HG02981 (cell line): ENCODE results near the gene IQSEC3.
"Not testable (repeated sequence)": the region's sequence is repeated elsewhere in the genome, so short reads cannot be mapped to it uniquely, and the experiment has no call there.

Experiments used
- ATAC-seq: cut with Tn5 transposase; IDR thresholded peaks from one replicate; pipeline ENCODE4 v1.9.1; 2021; ENCODE audit warnings: mild to moderate bottlenecking, moderate library complexity; ENCODE audit not compliant: unreplicated experiment

IQSEC3 gene

GRCh38 chr12:52902-53734 is 13.4 kb upstream of the IQSEC3 start:
- not testable (repeated sequence) for ATAC-seq

DNA sequence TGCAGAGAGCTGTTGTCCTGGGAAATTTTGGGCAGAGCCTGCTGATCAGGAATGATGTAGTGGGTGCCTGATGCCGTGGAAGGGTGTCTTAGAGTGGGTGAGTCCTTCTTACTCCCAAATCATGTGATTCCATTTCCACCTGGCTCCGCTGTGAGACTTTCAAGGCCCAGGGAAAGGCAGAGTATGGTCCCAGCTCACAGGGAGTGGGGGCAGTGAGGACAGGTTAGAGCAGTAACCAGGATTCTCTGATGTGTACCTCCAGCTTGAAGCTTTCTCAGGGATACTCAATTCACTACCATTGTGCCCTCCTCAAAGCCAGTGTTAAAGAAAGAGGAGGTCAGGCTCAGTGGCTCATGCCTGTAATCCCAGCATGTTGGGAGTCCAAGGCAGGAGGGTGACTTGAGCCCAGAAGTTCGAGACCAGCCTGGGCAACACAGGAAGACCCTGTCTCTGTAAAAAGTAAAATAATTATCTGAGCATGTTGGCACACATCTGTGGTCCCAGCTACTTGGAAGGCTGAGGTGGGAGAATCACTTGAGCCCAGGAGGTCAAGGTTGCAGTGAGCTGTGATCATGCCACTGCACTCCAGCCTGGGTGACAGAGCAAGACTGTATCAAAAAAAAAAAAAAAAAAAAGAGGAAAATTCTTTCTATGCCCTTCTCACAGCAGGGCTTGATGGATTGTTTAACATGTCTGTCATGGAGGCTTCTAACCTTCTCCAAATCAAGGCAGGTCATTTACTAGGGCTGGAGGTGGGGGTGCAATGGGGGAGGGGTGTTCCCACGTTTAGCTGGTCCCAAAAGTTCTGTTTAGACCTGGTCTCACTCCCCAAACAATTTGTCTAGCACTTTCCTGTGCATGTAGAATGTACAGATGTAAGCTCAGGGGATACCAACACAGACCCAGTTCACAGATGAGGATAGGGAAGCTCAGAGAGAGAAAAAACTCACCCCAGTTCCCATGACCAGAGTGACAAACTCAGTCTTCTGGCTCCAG is 12.5 kb upstream of the IQSEC3 start:
- ATAC-seq: no peak

- ATAC-seq: no peak
Measured at GRCh38 chr12:54750-55535, 11.6 kb upstream of the IQSEC3 start.

- no peak for ATAC-seq
Measured at GRCh38 chr12:56683-57346, 9.8 kb upstream of the IQSEC3 start.

GRCh38 chr12:57539-57938 is 9.0 kb upstream of the IQSEC3 start:
- no peak for ATAC-seq

DNA sequence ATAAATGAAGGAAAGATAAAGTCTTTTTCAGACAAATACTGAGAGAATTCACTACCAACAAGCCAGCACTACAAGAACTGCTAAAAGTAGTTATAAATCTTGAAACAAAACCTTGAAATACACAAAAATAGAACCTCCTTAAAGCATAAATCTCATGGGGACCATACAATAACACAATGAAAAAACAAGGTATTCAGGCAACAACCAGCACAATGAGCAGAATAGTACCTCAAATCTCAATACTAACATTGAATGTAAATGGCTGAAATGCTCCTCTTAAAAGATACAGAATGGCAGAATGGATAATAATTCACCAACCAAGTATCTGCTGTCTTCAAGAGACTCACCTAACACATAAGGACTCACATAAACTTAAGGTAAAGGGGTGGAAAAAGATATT is 7.7 kb upstream of the IQSEC3 start:
- ATAC-seq: no peak

- not testable (repeated sequence) for ATAC-seq
Measured at GRCh38 chr12:61845-62244, 4.7 kb upstream of the IQSEC3 start.

DNA sequence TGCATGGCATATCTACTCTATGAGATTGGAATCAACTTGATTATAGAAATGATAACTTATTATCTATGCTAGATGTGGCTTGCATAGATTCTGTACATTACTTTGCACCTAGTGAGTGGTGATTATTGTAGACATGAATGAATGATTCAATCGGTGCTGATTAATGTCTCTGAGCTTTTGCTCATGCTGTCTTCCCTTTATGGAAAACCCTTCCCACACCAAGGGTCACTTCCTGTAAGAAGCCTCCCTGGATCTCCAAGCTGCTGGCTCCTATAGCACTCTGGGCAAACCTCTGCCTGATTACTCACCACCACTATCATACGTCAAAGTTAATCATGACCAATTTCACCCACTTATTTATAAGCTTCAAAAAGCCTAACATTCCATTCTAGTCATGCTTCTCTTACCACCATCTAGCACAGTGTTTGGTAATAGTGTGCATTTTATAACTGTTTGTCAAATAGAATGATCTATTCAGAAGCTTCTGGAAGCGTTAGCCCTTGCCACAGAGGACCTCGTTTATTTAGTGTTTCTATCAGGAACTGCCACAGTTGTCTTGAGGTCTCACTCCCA is 990 bp upstream of the IQSEC3 start:
- ATAC-seq: not testable (repeated sequence)

- ATAC-seq: peak; percentile 80
Measured at GRCh38 chr12:66782-67504, 376 bp downstream of the IQSEC3 start.

GRCh38 chr12:69677-70076 is 3.1 kb downstream of the IQSEC3 start:
- not testable (repeated sequence) for ATAC-seq

GRCh38 chr12:70541-70940 is 4.0 kb downstream of the IQSEC3 start:
- ATAC-seq: not testable (repeated sequence)

- ATAC-seq: not testable (repeated sequence)
Measured at GRCh38 chr12:72018-72417, 5.5 kb downstream of the IQSEC3 start.

- not testable (repeated sequence) for ATAC-seq
Measured at GRCh38 chr12:74420-75190, 8.0 kb downstream of the IQSEC3 start.

DNA sequence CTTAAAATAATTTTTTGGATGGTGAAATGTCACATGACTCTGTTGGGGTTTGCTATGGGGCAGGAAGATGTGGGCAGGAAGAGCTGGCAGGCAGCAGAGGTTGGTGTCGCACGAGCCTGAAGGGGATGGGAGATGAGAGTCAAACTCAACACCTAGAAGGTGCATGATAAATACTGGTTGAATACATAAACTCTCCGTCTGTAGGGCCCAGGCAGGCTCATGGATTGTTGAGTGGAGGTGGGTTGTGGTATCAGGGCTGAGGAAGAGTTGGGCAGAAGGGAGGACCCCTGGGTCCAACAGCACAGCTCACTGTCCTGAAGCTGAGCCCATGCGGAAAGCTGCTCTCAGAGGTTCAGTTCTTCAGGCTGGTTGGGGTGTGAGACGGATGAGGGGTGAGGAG is 9.0 kb downstream of the IQSEC3 start:
- not testable (repeated sequence) for ATAC-seq

DNA sequence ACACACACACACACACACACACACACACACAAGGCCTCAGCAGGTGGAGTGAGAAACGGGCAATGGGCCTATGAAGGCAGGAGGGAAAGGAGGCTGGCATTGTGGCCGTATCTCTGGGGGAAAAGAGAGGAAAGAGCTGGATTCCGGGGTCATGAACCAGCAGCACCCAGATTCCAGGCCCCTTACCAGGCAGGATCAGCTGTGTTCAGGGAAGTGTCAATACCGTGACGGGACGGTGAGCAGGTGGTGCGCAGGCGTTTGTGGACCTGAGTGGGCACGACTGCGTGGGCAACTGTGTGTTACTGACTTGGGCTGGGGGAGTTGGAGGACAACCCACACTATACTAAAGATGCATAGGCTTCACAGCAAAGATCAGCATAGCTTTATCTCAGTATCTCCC is 9.5 kb downstream of the IQSEC3 start:
- ATAC-seq: not testable (repeated sequence)

GRCh38 chr12:76551-76950 is 10.0 kb downstream of the IQSEC3 start:
- ATAC-seq: not testable (repeated sequence)

- not testable (repeated sequence) for ATAC-seq
Measured at GRCh38 chr12:77101-77719, 10.6 kb downstream of the IQSEC3 start.

GRCh38 chr12:77769-78383 is 11.3 kb downstream of the IQSEC3 start:
- ATAC-seq: not testable (repeated sequence)
